DND-41 (cell line): ENCODE measurements around the gene PGPEP1.

Source experiments
- EZH2 ChIP-seq: IDR thresholded peaks from 3 replicates; pipeline ENCODE4 v1.6.1; 2012; ENCODE audit warnings: borderline replicate concordance, low read depth, mild to moderate bottlenecking, moderate library complexity, low read length, inconsistent platforms; ENCODE audit not compliant: severe bottlenecking
- TF ChIP-seq, protein P1 (sequence below): IDR thresholded peaks from 2 replicates; pipeline ENCODE4 v1.5.1; 2012; ENCODE audit warnings: borderline replicate concordance, low read length, moderate library complexity, mild to moderate bottlenecking; ENCODE audit not compliant: poor library complexity, severe bottlenecking; ENCODE audit errors: extremely low read depth

DNA sequence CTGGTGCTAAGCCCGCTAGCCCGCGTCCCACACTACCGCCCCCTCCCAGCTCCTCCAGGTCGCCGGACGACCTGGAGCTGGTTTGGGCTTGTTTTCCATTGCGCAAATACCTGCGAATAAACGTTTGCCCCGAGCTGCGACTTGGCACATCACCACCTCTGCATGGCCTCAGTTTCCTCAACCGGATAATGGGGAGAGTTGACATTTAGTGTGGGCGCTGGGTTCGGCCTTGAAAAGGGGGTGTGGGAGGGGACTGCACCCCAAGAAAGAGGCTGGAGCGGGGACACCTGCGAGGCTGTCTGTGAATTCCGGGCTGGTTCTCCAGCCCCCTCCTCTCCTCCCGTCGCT is 48.0 kb upstream of the PGPEP1 start:
- TF ChIP-seq, protein P1, sequence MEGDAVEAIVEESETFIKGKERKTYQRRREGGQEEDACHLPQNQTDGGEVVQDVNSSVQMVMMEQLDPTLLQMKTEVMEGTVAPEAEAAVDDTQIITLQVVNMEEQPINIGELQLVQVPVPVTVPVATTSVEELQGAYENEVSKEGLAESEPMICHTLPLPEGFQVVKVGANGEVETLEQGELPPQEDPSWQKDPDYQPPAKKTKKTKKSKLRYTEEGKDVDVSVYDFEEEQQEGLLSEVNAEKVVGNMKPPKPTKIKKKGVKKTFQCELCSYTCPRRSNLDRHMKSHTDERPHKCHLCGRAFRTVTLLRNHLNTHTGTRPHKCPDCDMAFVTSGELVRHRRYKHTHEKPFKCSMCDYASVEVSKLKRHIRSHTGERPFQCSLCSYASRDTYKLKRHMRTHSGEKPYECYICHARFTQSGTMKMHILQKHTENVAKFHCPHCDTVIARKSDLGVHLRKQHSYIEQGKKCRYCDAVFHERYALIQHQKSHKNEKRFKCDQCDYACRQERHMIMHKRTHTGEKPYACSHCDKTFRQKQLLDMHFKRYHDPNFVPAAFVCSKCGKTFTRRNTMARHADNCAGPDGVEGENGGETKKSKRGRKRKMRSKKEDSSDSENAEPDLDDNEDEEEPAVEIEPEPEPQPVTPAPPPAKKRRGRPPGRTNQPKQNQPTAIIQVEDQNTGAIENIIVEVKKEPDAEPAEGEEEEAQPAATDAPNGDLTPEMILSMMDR = no peak
- no peak for TF ChIP-seq EZH2
